HUES64 (cell line): ENCODE data around the gene LRRC15.
A peak's percentile ranks its signal among the peaks of the same experiment; 100 is the strongest.

Experiments
- H3K27ac ChIP-seq: 2 replicates; pipeline ENCODE4 v1.7.0; 2013; ENCODE audit warnings: low read depth, low read length, inconsistent platforms
- H3K27me3 ChIP-seq: 2 replicates; pipeline ENCODE4 v1.6.1; 2013; ENCODE audit warnings: mild to moderate bottlenecking, low read length; ENCODE audit not compliant: insufficient read depth
- H3K36me3 ChIP-seq: 2 replicates; pipeline ENCODE4 v1.6.1; 2013; ENCODE audit warnings: mild to moderate bottlenecking, low read length; ENCODE audit not compliant: insufficient read depth
- H3K4me1 ChIP-seq: 2 replicates; pipeline ENCODE4 v1.6.1; 2013; ENCODE audit warnings: mild to moderate bottlenecking, low read length, moderate library complexity; ENCODE audit not compliant: insufficient read depth
- H3K4me3 ChIP-seq: 2 replicates; pipeline ENCODE4 v1.5.1; 2013; ENCODE audit warnings: mild to moderate bottlenecking, low read length, moderate library complexity
- H3K9ac ChIP-seq: 2 replicates; pipeline ENCODE4 v1.6.1; 2013; ENCODE audit warnings: mild to moderate bottlenecking, low read depth, low read length
- H3K9me3 ChIP-seq: 2 replicates; pipeline ENCODE4 v1.6.1; 2013; ENCODE audit warnings: low read depth, low read length; ENCODE audit not compliant: insufficient read depth
- WGBS: fragments of 150-250, 120-280 bp; methylation state at CpG from one replicate; pipeline ENCODE4 v1.1.7; 2013; ENCODE audit warnings: missing lambda C conversion rate; 5-methylcytosine and 5-hydroxymethylcytosine counted together

The LRRC15 gene

DNA sequence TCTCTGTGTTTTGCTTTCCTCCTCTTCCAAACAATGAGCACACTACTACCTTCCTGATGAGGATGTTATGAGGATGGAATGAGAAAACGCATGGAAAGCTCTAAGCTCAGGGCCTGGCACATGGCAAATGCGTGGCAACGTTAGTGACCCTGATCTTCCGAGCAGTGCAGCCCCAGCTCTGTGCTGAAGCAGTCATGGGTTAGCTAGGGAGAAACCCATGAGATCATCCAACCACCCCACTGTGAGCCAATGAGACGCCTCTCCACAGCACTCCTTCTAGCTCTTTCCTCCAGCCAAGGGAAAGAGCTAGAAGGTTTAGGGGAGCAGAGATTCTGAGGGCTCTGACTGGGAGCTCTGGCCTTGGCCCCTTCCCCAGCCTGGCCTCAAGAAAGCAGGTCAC lies 22.9 kb downstream of the LRRC15 start:
- H3K9me3 ChIP-seq, result no peaks in the 10 kb centered on the region
- no peaks in the 10 kb centered on the region for H3K4me1 ChIP-seq
- H3K36me3 ChIP-seq, result no peaks in the 10 kb centered on the region
- H3K4me3 ChIP-seq, result no peak overlapping the region
- 81% methylated on average over 5 of the region's 5 CpGs for WGBS
- no peak overlapping the region for H3K9ac ChIP-seq
- peaks cover 22% of the 10 kb centered on the region for H3K27me3 ChIP-seq
- no peak overlapping the region for H3K27ac ChIP-seq

DNA sequence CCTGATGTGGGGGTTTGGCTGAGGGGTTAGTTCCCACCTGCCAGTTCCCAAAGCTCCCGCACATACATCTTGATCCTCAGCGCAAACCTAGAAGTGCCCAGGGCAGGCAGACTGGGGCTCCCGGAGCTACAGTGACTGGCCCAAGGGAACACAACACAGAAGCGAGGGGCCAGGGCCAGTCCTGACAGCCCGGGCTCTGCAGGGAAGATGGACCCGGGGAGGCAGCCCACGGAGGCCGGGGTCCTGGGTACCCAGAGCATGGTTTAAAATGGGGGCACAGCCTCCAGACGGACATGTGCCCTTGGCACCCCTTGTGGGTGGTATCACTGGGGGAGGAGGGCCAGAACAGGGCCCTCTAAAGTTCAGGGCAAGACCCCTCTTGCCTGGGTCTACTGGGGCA lies 23.5 kb downstream of the LRRC15 start:
- Histone ChIP-seq H3K36me3 (no peaks in the 10 kb centered on the region), H3K27ac (no peak overlapping the region), H3K4me3 (no peak overlapping the region), H3K27me3 (peaks cover 27% of the 10 kb centered on the region), H3K4me1 (no peaks in the 10 kb centered on the region), H3K9ac (no peak overlapping the region), H3K9me3 (no peaks in the 10 kb centered on the region)
- 80% methylated on average over 9 of the region's 9 CpGs for WGBS

DNA sequence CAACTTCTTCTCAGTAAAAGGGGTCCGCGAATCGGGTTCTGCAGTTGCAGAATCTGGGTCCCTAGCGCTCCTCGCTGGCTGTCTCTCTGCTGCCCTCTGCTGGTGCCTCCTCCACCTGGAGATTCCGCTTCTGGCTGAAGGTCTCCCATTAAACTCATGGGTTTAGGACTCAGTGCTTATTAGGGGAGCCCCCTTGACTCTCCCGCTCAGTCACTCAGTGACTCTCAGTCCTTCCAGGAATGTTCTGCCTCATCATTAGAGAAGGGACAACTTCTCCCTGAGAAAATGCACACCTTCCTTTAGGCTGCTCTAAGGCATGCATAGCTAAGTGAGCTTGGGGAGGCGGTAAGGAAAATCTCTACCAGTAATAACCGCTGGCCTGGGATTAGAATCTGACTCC lies 25.5 kb downstream of the LRRC15 start:
- no peak overlapping the region for H3K4me3 ChIP-seq
- no peak overlapping the region for H3K9ac ChIP-seq
- no peaks in the 10 kb centered on the region for H3K36me3 ChIP-seq
- H3K4me1 ChIP-seq, result peaks cover 14% of the 10 kb centered on the region
- H3K9me3 ChIP-seq, result no peaks in the 10 kb centered on the region
- peaks cover 29% of the 10 kb centered on the region for H3K27me3 ChIP-seq
- H3K27ac ChIP-seq, result no peak overlapping the region
- 35% methylated on average over 9 of the region's 9 CpGs for WGBS

DNA sequence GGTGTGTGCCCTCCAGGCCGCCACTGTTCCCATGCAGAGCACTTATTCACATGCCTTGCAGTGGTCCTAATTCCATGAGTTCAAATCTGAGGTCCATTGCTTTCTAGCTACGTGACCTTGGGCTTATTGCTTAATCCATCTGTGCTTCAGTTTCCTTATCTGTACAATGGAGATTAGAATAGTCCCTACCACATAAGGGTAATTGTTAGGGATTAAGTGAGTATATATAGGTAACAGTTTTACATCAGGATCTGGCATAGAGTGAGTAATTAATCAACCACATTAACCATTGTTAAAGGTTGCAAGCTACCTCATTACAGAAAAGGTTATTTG lies 26.0 kb downstream of the LRRC15 start:
- Histone ChIP-seq H3K9ac (no peak overlapping the region), H3K27ac (no peak overlapping the region), H3K4me3 (no peak overlapping the region), H3K9me3 (no peaks in the 10 kb centered on the region), H3K27me3 (peaks cover 29% of the 10 kb centered on the region), H3K36me3 (no peaks in the 10 kb centered on the region), H3K4me1 (peaks cover 14% of the 10 kb centered on the region)
- 81% methylated on average over 2 of the region's 2 CpGs for WGBS

DNA sequence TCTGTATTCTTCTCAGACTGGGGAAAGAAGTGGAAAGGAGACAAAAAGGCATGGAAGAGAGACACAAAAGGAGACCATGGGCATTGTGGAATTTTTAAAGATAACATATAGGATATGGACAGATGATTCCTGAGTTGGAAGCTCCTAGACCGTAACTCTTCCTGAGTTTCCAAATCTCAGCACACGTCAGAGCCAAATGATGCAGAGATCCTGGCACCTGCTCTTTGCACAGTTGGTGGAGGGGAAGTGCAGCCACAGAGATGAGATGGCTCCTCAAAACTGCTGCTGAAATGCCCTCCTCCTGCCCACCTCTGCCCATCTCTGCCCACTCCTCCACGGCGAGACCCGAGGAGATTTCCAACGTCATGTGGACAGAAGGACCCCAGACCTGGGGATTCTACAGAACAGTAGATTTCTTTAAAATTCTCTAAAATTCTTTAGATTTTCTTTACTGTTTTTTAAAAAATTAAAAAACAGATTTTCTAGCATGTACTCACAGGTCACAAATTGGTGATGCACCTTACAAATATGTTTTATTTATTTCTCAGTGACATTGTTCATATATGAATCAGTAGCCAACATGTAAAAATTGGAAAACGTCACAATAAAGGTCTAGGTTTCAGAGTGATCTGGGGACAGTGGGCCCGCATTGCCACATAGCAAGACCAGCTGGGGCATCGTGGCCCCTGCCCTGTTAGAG lies 26.5 kb downstream of the LRRC15 start:
- H3K27me3 ChIP-seq, result peaks cover 29% of the 10 kb centered on the region
- H3K27ac ChIP-seq, result no peak overlapping the region
- peaks cover 14% of the 10 kb centered on the region for H3K4me1 ChIP-seq
- no peak overlapping the region for H3K4me3 ChIP-seq
- H3K36me3 ChIP-seq, result no peaks in the 10 kb centered on the region
- 82% methylated on average over 9 of the region's 9 CpGs for WGBS
- no peak overlapping the region for H3K9ac ChIP-seq
- H3K9me3 ChIP-seq, result no peaks in the 10 kb centered on the region

DNA sequence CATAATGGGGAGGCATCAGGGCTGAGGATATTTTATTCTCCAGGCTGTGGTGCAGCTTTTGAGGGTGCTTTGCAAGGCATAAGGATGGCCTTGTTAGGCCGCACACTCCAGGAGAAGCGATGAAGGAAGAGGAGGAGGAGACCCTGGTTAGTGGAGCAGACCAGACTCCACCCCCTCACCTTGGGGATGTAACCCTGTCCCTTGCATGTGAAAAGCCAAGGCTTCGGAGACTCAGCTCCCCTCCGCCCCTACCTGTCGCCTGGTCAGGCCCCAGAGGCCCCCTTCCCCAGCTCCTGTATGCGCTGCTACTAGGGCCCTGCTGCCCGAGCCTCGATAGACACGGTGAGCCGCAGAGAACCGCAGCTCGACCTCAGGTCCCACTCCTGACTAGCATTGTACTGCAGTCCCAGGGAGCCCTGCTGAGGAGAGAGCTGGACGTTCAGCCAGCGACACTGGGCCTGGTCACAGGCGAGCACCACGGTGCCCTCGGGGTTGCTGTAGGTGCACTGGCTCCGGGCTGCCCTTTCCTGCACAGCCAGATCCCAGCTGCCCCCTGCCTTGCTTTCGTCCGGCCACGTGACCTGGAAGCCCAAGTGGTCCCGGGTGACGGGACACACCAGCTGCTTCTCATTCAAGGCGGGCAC lies 28.7 kb downstream of the LRRC15 start:
- Histone ChIP-seq H3K4me1 (peaks cover 14% of the 10 kb centered on the region), H3K27me3 (peaks cover 29% of the 10 kb centered on the region), H3K9ac (no peak overlapping the region), H3K27ac (no peak overlapping the region), H3K4me3 (no peak overlapping the region), H3K9me3 (no peaks in the 10 kb centered on the region), H3K36me3 (no peaks in the 10 kb centered on the region)
- 54% methylated on average over 24 of the region's 24 CpGs for WGBS

DNA sequence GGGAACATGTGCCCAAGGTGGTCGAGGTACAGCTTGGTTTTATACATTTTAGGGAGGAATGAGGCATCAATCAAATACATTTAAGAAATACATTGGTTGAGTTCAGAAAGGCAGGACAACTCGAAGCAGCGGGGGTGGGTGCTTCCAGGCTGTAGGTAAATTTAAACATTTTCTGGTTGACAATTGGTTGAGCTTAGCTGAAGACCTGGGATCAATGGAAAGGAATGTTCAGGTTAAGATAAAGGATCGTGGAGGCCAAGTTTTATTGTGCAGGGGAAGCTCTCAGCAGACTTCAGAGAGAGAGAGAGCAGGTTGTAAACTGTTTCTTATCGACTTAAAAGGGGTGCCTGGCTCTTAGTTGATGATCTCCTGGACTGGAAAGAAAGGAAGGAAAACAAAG lies 29.7 kb downstream of the LRRC15 start:
- Histone ChIP-seq H3K4me1 (peaks cover 14% of the 10 kb centered on the region), H3K9ac (0 out of 2 replicates have a peak overlapping the region, but pooled peaks have one; percentile 5), H3K27me3 (peaks cover 29% of the 10 kb centered on the region), H3K9me3 (no peaks in the 10 kb centered on the region), H3K4me3 (no peak overlapping the region), H3K36me3 (no peaks in the 10 kb centered on the region), H3K27ac (peak overlapping the region; percentile 56; the same call in 1 of the 2 replicates)
- 33% methylated on average over 5 of the region's 5 CpGs for WGBS

DNA sequence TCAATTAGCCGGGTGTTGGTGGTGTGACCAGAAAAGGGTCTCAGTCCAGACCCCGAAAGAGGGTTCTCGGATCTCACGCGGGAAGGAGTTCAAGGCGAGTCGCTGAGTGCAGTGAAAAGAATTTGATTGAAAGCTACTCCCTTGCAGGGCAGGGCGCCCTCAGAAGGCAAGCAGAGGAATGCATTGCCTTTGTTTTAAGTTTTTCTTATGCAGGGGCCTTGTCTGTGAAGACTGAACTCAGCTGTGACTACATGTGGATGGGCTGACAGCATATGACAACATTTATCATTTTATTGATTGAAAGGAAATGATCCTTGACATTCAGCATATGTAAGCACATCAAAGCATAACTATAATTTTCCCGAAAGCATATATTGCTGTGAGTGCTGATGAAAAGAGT lies 30.2 kb downstream of the LRRC15 start:
- no peak overlapping the region for H3K4me3 ChIP-seq
- 0 out of 2 replicates have a peak overlapping the region, but pooled peaks have one; percentile 5 for H3K9ac ChIP-seq
- WGBS, result 34% methylated on average over 9 of the region's 9 CpGs
- H3K36me3 ChIP-seq, result no peaks in the 10 kb centered on the region
- H3K27ac ChIP-seq, result peak overlapping the region; percentile 56; the same call in 1 of the 2 replicates
- peaks cover 29% of the 10 kb centered on the region for H3K27me3 ChIP-seq
- H3K9me3 ChIP-seq, result no peaks in the 10 kb centered on the region
- peaks cover 14% of the 10 kb centered on the region for H3K4me1 ChIP-seq

DNA sequence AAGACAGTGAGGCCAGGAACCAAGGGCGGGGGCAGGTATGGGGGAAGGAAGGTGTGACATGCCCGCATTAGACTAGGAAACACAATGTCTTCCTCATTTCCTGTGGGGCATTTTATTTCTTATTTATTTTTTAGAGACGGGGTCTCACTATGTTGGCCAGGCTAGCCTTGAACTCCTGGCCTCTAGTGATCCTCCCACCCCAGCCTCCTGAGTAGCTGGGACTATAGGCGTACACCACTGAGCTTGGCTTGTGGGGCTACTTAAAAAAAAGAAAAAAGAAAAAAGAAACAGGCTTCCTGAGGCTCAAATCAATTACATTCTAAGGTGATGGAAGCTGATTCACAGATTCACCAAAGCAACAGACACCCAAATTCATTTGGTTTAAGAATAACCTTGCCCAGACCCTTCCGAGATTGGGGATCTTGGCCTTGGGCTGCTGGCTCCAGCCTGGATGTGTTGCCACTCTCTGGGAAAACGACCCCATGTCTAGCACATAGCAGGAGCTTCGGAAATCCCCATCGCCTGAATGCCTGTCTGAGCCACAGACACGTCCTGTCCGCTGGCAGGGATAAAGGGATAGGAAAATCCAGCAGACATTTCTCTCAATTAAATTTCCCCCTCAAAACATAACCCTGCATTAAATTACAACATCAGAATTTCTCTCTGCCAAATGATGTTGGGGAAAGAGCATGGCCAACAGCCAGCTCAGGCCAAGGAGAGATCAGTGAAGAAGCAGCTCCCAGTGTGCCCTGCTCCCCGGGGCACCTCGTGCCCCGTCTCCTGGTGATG lies 31.4 kb downstream of the LRRC15 start:
- Histone ChIP-seq H3K27ac (no peak overlapping the region), H3K9me3 (no peaks in the 10 kb centered on the region), H3K36me3 (no peaks in the 10 kb centered on the region), H3K4me3 (no peak overlapping the region), H3K4me1 (peaks cover 14% of the 10 kb centered on the region), H3K9ac (no peak overlapping the region), H3K27me3 (peaks cover 34% of the 10 kb centered on the region)
- 88% methylated on average over 13 of the region's 13 CpGs for WGBS

DNA sequence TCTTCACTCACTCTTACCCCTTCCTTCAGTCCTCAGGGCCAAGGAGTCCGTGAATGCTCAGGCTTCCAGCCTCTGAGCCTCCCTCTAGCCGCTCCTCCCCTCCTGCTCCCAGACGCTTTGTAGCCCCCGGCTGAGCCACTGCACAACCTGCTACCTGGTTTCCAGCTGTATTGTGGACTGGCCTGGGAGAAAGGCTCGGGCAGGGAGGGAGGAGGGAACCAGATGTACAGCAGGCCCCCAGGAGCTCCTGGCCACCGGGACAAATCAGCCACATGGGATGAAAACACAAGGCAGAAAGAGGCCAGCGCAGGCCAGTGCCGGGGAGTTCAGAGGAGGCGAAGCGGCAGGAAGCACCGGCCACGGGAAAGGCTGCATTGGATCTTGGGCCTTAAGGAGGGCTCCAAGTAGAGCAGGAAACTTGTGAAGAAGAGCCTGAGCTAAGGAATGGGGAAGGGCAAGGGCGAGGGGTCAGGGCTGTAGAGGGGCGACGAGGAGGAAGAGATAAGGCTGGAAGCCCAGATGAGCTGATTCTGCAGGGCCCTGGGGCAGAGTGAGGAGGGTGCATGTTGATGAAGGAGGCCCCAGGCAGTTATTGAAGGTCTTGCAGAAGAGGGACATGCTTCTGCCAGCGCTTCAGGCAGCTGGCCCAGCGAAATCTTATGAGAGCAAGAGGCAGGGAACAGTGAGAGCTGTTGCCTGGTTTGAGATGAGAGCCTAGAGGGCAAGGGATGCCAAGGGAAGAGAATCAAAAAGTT lies 32.8 kb downstream of the LRRC15 start:
- H3K36me3 ChIP-seq, result no peaks in the 10 kb centered on the region
- peaks cover 14% of the 10 kb centered on the region for H3K4me1 ChIP-seq
- 76% methylated on average over 17 of the region's 17 CpGs for WGBS
- no peak overlapping the region for H3K4me3 ChIP-seq
- no peaks in the 10 kb centered on the region for H3K9me3 ChIP-seq
- peaks cover 34% of the 10 kb centered on the region for H3K27me3 ChIP-seq
- no peak overlapping the region for H3K9ac ChIP-seq
- H3K27ac ChIP-seq, result no peak overlapping the region

DNA sequence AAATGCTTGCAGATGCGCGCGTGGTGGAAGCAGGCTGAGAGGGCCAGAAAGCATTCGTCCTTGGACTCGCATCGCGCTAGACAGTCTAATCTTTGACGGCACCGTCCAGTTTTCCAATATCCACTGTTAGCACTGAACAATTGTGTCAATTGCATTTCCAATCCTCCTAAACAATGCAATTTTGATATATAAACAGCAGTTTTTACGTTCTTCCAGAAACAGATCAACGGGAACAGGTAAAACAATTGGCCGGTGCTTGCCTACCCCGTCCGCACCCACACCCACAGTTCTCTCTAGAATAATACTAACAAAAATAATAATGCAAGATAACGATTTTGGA lies 35.6 kb downstream of the LRRC15 start:
- Histone ChIP-seq H3K4me3 (peak overlapping the region; percentile 61; the same call in 1 of the 2 replicates), H3K9me3 (no peaks in the 10 kb centered on the region), H3K27ac (no peak overlapping the region), H3K27me3 (peaks cover 31% of the 10 kb centered on the region), H3K9ac (no peak overlapping the region; the same call in 1 of the 2 replicates), H3K36me3 (no peaks in the 10 kb centered on the region), H3K4me1 (no peaks in the 10 kb centered on the region)
- WGBS, result 35% methylated on average over 14 of the region's 15 CpGs
